Measurements from ENCODE around the gene TBCEL. TPM values are rescaled to one million over a fixed set of nuclear protein-coding genes. Genes with fewer than 3 reads are reported as not detected.

Gene TBCEL
- total RNA-seq, 2 donors from 2014 or later: 23.0 to 31.0 TPM

DNA sequence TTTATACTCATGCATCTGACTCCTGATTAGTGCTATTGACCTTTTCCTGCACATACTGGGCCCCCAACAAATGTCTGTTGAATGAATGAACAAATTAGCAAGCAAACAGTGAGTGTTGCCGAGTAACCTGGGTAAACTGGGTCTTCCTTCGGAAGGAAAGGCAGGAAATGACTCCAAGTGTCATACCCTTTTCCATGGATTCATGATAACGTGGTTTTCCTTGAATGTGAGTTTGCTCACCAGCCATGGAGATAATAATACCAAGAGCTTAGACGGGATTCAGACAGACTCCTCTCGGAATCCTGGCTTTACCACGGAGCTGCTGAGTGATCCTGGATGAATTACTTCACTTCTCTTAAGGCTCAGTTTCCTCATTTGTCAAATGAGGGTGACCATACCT lies 93.9 kb downstream of the TBCEL start:
- no peak for DNase-seq (ENCODE audit: low spot score)
- TF ChIP-seq CTCF (IDR thresholded peaks at IDR 0.05): no peak
- Histone ChIP-seq H3K4me3 (no peak overlapping the region), H3K36me3 (no peaks in the 10 kb centered on the region), H3K27ac (no peak overlapping the region), H3K4me1 (peaks cover 0 to 1% of the 10 kb centered on the region in 2 donors), H3K9me3 (peaks cover 0 to 11% of the 10 kb centered on the region in 2 donors), H3K27me3 (no peaks in the 10 kb centered on the region)

GRCh38 chr11:121119440-121119839 lies 95.5 kb downstream of the TBCEL start:
- no peak for TF ChIP-seq CTCF (IDR thresholded peaks at IDR 0.05)
- no peaks in the 10 kb centered on the region for H3K27me3 ChIP-seq
- H3K4me3 ChIP-seq: no peak overlapping the region
- H3K4me1 ChIP-seq: no peaks in the 10 kb centered on the region
- H3K36me3 ChIP-seq: no peaks in the 10 kb centered on the region
- DNase-seq (ENCODE audit: low spot score): no peak
- H3K9me3 ChIP-seq: peaks cover 0 to 11% of the 10 kb centered on the region in 2 donors
- H3K27ac ChIP-seq: no peak overlapping the region

GRCh38 chr11:121122328-121122727 lies 98.4 kb downstream of the TBCEL start:
- Histone ChIP-seq H3K27me3 (no peaks in the 10 kb centered on the region), H3K27ac (no peak overlapping the region), H3K9me3 (peaks cover 0 to 11% of the 10 kb centered on the region in 2 donors), H3K36me3 (no peaks in the 10 kb centered on the region), H3K4me3 (no peak overlapping the region), H3K4me1 (no peaks in the 10 kb centered on the region)
- no peak for DNase-seq (ENCODE audit: low spot score)
- no peak for TF ChIP-seq CTCF (IDR thresholded peaks at IDR 0.05)

GRCh38 chr11:121123496-121124069 lies 99.7 kb downstream of the TBCEL start:
- no peaks in the 10 kb centered on the region for H3K4me1 ChIP-seq
- no peak for DNase-seq (ENCODE audit: low spot score)

GRCh38 chr11:121127809-121128208 lies 103.9 kb downstream of the TBCEL start:
- H3K4me3 ChIP-seq: no peak overlapping the region
- no peak for DNase-seq (ENCODE audit: low spot score)
- H3K4me1 ChIP-seq: no peaks in the 10 kb centered on the region
- no peaks in the 10 kb centered on the region for H3K36me3 ChIP-seq
- H3K27ac ChIP-seq: no peak overlapping the region
- no peak for TF ChIP-seq CTCF (IDR thresholded peaks at IDR 0.05)
- no peaks in the 10 kb centered on the region for H3K9me3 ChIP-seq
- no peaks in the 10 kb centered on the region for H3K27me3 ChIP-seq

More at GRCh38 chr11:121123496-121124069, 99.7 kb downstream of the TBCEL start:
- no peak overlapping the region for H3K4me3 ChIP-seq
- no peak for TF ChIP-seq CTCF (IDR thresholded peaks at IDR 0.05)
- no peak overlapping the region for H3K27ac ChIP-seq
- H3K27me3 ChIP-seq: no peaks in the 10 kb centered on the region
- H3K36me3 ChIP-seq: no peaks in the 10 kb centered on the region
- peaks cover 0 to 11% of the 10 kb centered on the region in 2 donors for H3K9me3 ChIP-seq
